CD4-positive, alpha-beta T cell treated with Interleukin-17A for 1 hour (primary cell): ENCODE measurements around the gene ISLR.

Experiments
- DNase-seq: peaks from one replicate; pipeline ENCODE4 v3.0.0-alpha.2; 2020

Gene ISLR

DNA sequence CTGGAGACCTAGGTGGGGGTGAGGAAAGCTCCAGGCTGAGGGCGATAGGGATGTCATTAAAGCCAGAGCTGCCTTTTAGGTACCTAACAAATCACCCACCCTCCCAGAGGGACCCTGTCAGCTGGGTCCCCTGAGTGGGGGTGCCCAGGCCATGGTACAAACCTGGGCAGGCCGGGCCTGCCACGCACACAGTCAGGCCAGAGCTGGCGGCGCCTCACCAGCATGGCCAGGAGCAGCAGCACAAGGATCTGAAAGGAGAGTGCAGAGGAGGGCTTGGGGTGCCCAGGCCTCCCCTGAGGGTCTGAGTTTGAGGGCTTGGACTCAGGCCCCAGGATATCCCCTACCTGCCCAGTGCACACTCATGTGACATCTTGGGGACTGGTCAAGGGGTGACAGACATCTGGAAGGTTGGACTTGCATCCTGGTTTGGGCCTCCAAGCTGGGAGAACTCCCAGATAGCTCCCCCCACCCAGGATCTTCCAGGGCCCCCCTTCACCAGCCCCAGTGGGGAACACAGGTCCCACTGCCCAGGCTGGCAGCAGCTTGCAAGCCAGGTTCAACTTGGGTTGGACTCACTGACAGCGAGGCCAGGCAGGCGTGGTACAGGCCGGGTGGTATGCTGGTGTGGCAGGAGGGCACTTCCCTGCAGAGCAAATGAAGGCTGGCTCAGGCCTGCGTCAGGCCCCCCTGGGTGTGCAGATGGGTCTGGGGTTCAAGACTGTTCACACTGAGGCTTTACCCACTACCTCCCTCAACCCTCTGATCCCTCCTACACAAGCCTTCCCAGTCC lies 23.9 kb downstream of the ISLR start:
- no peak for DNase-seq

DNA sequence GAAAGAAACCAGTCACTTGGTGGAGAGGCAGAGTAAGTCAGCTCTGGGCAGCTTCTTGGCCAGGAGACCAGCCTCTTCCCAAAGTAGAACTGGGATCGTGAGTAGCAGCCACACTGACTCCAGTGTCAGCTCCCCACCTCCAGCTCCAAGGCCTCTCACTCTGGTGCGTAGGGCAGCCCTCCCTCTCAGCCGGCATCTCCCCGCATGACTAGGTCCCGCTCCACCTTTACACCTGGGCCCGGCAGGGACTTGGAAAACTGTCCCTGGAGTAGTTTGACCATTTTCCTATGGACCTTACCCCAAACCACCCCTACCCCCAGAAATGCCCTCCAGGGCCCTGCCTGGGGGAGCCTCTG lies 25.8 kb downstream of the ISLR start:
- DNase-seq = no peak

DNA sequence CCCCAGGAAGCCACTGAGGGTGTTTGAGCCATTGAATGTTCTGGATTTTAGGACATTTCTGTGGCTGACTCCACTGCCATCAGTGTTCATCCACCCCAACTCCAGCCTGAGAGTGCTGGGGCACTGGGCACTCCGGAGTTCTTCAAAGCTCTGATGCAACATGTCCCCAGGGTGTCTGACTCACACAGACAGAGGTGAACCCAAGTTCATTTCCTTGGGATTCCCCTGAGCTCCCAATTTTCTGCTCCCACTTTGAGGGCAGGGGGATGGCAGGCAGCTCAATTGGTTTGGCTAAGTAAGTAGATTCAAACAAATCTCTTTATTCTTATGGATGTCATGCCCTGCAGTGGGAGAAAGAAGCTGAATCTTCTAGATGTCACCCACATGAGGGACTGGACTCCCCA lies 26.9 kb downstream of the ISLR start:
- no peak for DNase-seq

DNA sequence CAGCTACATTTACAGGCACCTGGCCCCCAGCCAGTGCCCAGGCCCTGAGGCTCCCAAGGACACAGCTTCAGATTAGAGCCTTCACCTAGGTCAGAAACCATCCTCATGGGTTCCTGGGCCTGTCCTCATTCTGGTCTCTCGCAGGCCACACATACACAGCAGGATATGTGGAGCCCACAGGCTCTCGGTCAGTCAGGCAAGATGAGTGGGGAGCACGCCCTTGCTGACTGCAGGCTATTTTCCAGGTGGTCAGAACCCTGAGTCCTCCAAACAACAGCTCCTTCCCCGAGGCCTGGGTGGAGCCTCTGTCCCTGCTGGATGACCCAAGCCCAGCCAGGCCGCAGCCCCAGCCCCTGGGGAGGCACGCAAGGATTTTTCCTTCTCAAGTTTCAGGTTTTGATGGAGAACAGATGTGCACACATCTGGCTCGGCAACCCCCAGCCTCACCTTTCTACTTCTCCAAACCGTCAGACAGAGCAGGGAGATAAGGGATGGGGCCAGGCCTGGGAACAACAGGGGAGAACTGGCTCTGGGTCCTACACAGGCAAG lies 27.4 kb downstream of the ISLR start:
- DNase-seq = no peak

DNA sequence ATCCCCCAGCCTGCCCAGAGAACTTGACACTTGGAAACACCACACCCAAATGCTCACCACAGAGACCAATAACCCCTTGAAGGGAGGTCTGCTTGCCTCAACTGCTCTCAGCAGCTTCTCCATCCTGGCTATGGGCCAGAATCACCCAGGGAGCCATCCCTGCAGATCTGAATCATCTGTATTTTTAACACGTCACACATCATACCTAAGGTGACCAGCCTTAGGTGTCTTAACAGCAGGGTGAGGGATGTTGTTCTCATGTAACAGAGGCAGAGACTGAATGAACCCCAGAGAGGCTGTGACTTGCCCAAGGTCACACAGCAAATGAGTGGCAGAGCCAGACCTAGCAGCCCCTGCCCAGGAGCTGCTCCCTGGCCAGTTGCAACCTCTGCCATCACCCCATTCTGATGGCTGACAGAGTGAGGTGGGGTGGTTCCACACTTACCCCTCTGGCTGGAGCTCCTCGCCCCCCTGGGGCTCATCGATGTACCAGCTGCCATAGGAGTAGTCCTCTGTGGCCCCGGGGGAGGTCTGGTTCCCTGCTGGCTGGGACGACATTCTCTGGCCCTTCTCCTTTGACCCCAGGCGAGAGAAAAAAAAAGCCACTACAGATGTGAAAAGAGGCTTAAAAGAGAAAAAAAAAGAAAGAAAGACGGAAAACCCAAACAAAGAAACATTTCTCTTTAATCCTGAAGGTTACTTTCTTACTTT lies 28.4 kb downstream of the ISLR start:
- DNase-seq = no peak

DNA sequence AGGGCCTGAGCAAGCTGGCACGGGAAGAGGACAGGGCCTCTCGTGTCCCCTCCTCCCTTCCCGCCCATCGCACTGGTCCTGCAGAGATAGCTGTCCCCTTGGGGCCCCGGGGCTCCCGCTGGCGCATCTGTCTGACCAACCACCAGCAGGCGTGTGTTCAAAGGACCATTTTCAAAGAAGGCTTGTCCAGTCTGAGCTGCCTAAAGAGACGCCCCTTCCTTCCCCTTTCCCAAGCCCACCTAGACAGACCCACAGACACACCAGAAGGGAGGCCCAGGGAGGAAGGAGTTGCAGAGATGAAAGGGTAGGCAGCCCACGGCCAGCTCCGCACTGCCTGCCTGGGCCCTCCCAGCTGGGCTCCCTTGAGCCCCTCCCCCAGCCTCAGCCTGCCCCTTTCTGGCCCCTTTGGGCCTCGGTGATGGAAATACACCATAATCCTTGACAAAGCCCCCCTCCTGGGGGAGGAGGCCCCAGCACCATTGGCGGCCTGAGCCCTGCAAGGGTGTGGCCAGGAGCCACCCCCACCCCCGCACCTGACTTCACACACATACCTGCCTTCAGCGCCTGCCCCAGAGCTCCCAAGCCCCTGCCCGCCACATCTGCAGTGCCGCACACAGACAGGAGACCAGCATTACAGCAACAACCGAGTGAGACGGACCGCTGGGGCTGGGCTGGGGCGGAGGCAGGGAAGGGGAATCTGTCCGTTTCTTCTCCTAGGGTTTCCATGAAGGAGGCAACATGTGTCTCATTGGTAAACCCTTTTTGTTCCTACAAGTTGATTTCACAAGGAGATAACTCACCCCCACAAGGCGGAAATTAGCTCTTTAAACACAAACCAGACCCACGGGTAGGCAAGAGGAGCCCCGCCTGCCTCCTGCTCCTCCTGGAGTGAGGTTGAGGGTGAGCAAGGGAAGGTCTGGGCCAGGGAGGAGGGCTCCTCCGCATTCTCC lies 29.2 kb downstream of the ISLR start, which contains the start of gene STRA6:
STRA6 (minus strand) TSS at position 336 of the 950 bp plus-strand sequence. CDS start 520 bp downstream, outside the sequence.
- DNase-seq = no peak

DNA sequence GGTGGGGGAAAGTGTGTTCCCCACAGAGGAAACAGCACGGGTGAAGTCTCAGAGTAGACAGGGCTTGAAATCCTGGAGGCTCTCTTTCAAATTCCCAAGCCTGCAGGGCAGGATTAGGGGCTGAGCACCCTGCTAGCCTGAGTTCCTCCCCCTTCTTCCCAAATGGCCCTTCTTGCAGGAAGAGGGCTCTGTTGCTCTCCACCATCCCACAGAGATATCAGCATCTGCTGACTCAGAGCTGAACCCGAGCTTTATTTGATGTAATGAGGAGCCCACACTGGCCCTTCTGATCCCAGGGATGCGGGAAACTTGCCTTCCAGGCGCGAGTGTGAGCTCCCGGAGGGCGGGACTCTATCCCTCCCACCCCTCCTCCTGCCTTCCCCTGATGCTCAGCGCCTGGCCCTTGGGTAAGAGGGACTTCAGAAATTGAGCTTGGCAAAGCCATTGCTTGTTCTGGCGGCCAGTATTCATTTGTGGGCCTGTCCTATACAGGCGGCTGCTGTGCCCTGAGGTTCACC lies 30.5 kb downstream of the ISLR start:
- DNase-seq = no peak

DNA sequence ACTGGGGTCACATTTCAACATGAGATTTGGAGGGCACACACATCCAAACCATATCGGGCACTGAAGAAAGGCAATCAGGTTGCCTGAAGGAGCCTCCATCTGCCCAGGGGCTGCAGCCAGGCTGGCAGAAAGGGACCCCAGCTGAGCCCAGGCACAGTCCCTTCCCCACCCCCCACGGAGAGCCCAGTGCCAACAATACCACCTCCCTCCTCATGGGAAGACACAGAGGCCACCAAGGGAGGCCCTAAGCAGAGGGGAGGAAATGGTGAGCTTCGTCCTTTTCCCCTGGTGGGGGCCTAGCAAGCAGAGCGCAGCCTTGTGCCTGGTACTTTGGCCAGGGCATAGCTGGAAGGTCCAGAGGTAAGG lies 32.1 kb downstream of the ISLR start:
- no peak for DNase-seq

DNA sequence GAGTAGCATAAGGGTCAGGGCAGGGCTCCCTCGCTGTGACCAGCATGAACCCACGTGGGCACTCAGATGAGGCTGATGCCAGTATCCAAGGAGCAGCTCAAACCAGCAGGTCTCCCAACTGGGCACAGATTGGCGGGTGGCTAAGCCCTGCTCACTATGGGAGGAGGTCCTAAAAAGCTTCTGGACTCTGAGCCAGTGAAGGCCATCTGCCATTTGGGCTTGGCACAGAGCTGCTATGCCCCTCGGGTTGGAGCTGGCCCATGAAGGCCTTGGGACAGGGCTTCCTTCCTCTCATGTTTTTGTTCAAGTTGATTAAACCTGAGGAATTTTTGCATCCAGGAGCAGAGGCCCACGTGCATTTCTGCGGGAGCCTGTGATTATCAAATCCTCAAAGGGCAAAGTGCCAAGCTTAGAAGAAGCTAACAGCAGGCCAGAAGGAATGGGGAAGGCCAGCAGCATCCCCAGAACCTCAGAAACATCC lies 33.3 kb downstream of the ISLR start:
- no peak for DNase-seq

DNA sequence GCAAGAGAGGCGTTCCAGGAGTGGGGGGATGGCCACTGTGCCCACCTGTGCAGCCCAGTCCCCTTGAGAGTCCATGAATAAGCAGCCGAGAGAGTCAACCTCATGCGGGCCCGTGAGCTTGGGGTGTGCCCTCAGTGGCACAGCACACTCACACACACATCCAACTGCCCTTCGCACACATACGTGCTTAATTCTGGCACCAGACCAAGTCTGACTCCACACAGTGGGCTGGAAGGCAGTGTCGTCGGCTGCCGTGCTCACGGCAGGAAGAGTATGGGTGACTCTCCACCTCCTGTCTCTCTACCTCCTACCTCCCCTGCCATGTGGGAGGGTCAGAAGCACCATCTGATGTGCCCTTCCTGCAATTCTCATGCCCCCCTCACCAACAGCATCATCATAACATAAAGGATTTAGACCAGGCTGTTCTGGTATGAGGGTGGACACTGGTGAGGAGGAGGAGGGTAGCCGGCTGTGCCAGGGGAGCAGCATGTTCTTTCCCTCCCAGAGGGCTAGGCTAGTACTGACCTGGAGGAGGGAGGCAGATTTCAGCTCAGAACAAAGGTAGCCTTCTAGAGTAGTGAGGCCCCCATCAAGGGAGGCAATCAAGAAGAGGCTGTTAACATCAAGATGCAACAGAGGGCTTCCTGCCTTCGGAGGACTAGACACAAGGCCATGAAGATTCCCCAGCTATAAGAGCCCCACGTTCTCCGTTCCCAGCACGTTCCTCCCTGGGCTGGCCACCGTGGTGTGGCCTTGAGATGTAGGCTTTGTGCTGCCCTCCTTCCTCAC lies 34.3 kb downstream of the ISLR start:
- no peak for DNase-seq

DNA sequence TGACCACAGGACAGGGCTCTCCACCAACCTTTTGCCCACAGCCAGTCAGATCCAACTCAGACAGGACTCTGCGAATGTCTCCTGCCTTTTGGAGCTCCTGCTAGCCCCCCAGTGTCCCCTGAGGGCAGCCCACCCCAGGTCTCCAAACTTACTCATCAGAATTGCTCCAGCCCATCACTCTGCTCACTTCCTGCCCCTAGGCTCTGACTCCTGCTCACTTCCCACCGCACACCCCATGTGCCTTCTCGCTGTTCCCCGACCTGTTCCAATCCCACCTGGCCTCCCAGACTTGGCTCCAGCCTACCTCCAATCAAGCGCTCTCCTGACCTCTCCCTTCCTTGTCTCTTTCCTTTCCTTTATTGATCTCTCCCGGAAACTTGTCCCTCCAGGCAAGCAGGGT lies 35.0 kb downstream of the ISLR start:
- no peak for DNase-seq

DNA sequence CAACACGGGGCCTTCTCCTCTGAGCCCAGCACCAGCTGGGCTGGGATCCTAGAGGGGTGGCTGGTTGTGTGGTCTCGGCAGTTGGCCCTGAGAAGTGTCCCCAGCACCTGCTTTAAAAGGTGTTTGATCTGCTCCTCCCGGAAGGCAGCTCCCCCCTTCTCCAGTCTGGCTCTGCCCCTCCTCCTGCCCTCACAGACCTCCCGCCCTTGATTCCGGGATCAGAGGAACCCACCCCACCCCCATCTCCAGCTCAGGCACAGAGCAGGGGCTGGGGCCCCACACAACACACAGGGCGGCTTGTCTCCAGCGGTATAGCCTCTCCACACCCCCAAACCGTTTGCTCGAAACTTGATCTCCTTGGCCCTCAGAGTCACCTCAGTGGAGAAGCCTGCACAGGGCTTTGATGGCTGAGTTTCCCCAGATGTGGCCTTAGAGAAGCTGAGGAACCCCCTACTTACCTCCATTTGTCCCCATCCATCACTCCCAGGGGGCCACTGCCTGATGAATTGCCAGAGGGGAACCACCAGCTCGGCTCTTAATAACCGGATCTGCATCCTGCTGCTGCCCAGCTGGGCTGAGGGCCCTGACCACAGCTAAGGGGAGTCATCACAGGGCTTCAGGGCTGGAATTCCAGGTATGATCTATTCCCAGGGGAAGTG lies 35.5 kb downstream of the ISLR start:
- DNase-seq = no peak

DNA sequence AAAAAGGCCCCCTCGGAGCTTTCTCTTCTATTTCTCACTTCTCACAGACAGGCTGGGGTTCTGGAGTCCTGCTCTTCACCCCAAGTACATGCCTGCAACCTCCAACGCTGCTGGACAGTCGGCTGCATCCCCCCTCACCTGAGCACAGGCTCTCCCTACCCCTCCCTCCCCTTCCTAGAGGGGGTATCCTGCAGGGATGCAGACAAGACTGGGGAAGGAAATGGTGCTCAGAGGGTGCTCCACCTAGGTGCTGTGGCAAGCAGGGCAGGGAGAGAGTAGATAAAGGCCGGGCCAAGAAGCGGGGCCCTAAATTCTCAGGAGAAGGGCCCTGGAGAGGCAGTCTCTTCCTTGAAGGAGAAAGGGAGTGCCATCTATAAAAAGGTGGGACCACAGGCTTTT lies 36.0 kb downstream of the ISLR start:
- DNase-seq = no peak

DNA sequence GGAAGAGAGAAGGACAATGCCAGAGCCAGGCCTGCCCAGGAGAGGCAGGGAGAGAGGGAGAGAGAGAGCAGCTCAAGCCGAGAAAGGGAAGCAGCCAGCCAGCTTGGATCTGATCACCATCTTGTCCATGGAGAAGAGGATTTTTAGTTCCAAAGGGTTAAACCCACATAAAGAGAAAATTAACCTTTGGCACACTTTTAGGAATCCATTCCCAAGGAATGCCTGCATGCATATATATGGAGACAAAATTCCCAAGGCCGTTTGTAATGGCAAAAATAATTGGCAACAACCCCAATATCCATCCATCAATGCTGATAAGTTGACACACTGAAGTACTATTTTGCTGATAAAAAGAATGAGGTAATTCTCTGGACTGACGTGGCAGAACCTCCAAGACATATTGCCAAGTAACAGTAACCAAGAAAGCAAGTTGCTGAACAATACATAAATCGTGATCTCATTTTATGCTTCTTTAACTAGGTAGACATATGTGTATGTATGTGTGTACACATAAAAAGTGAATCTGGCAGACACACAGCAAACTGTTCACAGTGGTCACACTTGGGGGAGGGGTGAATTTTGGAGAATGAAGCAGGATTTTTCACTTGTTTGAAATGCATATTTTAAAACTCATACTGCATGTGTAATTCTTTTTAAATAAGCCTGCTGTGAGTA lies 36.6 kb downstream of the ISLR start:
- DNase-seq = no peak

DNA sequence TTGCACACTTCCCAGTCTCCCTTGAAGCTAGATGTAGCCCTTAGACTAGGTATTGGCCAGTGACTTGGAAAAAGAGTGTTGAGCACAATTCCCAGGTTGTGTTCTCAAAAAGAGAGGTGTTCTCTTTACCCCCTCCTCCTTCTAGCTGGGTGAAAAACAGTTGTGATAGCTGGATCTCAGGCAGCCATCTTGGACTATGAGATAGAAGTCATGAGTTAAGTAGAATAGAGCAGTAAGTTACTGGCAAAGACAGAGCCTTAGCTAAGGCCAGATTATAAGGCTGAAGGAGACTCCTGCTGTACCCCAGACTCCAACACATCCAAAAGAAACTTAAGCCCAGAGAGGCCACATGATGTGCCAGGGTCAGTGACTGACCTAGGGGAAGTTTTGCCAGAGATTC lies 37.2 kb downstream of the ISLR start:
- no peak for DNase-seq

DNA sequence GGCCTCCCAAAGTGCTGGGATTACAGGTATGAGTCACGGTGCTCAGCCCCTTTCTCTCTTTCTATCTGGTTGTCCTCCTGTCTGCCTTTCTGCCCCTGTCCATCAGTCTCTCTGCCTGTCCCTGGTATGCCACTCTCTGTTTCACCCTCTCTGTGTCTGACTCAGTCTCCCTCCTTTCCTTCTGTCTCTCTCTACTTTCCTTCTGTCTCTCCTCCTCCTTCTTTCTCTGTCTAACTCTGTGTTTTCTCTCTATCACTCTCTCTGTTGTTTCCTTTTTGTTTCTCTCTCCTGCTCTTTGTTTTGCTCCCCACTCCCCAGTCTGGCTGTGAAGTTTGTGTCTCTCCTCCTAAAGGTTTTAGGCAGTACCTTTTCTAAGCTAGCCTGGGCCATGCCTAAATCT lies 38.1 kb downstream of the ISLR start:
- no peak for DNase-seq

DNA sequence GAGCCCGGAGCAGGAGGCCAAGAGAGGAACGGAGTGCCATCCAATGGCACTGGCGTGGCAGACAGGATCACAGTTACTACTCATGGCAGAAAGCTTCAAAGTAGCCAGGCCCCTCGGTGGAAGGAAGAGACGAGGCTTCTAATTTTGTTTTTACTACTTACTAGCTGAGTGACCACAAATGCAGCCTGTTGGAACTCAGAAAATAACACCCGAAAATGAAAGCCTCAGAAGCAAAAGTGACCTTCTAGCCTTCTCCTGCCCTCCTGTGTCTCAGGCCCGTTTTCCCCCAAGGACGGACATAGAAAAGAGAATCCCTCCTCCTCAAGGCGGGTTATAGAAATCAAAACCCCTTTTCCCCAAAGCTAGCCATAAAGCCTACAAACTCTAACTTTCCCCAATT lies 39.0 kb downstream of the ISLR start:
- DNase-seq = no peak

DNA sequence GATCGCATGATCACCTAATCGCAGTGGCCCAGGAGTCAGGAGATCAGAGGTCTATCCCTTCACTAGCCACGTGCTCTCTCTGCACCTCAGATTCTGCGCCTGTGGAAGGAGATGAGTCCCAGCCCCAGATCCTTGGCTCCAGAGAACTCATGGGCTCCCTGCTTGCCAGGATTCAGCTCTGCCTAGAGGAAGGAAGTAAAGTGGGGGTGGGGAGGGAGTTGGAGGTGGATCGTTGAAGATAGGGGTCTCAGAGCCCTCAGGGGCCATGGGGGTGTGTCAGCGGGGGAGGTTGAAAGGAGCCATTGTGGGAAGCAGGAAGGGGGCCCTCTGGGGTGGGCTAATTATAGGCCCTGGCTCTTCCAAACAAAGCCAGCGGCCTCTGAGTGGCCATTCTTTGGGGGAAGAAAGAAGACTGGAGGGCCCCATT lies 40.4 kb downstream of the ISLR start:
- no peak for DNase-seq

DNA sequence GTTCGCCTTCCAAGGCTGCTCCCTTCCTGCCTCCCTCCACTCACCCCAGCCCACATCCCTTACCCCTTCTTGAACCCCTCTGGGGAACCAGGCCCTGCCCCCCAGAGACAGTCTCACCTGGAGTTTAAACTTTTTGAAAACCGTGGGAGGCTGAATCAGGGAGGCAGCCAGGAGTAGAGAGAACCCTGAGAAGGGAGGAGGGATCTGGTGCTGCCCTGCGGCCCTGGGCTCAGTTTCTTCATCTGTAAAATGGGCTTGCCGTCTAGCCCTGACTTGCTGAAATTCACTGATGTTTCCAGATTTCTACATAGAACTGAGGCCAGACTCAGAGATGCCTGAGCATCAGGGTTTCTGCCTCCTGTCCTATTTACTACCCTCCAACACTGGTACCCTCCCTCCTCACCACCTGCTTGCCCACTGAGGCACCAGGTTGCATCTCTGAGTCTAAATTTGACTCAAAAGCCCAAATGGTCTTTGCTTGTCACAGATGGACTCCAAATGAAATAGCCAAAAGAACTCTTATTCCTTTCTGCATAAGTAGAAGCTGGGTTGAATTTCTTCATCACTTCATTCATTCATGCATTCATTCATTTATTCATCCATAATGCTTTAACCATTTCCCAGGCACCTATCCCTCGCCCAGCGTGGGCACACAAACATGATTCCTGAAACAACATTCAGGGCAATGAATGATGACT lies 41.0 kb downstream of the ISLR start:
- DNase-seq = no peak

DNA sequence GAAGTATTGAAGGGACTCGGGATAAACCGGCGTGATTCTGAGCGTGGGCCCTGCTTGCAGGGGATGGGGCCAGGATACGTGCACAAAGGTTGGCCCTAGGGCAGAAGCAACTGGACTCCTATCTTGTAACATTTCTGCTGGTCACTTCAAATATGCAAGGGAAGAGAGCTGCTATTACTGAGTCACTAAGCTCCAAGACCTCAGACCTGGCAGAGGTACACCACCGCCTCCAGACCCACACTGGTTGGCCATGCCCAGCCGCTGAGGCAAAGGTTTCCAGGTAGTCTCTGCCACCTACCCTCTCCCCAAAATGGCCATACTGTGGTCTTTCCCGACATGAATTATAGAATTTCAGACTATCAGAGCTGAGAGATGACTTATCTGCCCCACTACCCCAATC lies 42.4 kb downstream of the ISLR start:
- no peak for DNase-seq
